ENCODE results near the gene CCDC171. TPM values are rescaled to one million over a fixed set of nuclear protein-coding genes. Genes with fewer than 3 reads are reported as not detected.

Gene CCDC171
- total RNA-seq, 2 donors from 2014 or later: 0.90 to 1.4 TPM

DNA sequence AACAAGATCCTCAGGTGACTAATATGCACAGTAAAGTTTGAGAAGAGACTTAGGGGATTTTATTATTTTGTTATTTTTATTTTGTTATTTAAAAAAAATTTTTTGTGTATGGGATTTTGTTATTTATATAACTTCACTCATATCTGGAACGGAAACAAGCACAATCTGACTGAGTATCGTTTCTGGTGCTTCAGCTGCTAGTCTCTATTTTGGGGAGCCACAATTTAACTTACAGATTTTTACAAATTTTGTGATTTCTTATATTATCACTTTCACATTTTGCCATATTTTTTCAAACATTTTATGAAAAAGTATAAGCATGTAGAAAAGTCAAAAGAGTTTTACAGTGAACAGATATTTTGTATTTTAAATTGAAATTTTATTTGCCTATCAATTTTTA is 208.7 kb downstream of the CCDC171 start:
- Histone ChIP-seq H3K4me1 (no peaks in the 10 kb centered on the region), H3K27ac (no peak overlapping the region), H3K36me3 (no peaks in the 10 kb centered on the region), H3K4me3 (no peak overlapping the region), H3K27me3 (no peaks in the 10 kb centered on the region), H3K9me3 (no peaks in the 10 kb centered on the region)
- no peak for DNase-seq (ENCODE audit: low spot score)
- TF ChIP-seq, protein P1, sequence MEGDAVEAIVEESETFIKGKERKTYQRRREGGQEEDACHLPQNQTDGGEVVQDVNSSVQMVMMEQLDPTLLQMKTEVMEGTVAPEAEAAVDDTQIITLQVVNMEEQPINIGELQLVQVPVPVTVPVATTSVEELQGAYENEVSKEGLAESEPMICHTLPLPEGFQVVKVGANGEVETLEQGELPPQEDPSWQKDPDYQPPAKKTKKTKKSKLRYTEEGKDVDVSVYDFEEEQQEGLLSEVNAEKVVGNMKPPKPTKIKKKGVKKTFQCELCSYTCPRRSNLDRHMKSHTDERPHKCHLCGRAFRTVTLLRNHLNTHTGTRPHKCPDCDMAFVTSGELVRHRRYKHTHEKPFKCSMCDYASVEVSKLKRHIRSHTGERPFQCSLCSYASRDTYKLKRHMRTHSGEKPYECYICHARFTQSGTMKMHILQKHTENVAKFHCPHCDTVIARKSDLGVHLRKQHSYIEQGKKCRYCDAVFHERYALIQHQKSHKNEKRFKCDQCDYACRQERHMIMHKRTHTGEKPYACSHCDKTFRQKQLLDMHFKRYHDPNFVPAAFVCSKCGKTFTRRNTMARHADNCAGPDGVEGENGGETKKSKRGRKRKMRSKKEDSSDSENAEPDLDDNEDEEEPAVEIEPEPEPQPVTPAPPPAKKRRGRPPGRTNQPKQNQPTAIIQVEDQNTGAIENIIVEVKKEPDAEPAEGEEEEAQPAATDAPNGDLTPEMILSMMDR (IDR thresholded peaks at IDR 0.05): no peak

DNA sequence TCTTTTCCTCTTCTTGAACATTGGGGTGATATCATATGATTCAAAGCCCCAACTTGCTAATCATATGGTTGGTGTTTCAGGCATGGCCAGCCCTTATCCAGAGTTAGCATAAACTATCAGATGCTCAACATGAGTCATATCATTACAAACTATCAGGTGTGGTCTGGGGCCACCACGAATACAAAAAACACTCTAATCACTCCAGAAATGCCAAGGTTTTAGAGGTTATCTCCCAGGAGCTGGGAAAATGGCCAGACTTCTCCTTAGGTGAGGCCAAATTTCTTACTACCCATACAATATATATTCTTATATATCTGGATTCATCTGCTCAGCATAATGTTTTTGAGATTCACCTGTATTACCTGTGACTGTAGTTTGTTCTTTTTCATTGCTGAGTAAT is 210.5 kb downstream of the CCDC171 start:
- Histone ChIP-seq H3K4me3 (no peak overlapping the region), H3K9me3 (no peaks in the 10 kb centered on the region), H3K4me1 (no peaks in the 10 kb centered on the region), H3K27ac (no peak overlapping the region), H3K27me3 (no peaks in the 10 kb centered on the region), H3K36me3 (no peaks in the 10 kb centered on the region)
- TF ChIP-seq, protein P1 (IDR thresholded peaks at IDR 0.05): no peak
- no peak for DNase-seq (ENCODE audit: low spot score)

DNA sequence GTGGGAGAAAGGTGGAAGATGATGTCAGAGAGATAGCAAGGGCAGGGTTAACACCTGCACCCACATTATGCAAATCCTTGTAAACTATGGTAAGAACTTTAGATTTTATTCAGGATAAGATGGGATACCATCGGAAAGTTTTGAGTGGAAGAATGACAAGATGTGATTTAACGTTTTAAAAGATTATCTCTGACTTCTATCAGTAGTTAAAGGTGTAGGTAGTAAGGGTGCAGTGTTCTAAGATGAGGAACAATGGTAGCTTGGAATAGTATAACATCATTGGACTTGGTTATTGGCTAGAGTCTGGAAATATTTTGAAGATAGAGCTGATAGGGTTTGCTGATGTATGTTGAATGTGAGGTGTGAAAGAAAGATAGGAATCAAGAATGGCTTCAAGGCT is 211.3 kb downstream of the CCDC171 start:
- H3K27ac ChIP-seq: no peak overlapping the region
- no peak overlapping the region for H3K4me3 ChIP-seq
- H3K4me1 ChIP-seq: no peaks in the 10 kb centered on the region
- no peaks in the 10 kb centered on the region for H3K27me3 ChIP-seq
- no peaks in the 10 kb centered on the region for H3K36me3 ChIP-seq
- TF ChIP-seq, protein P1 (IDR thresholded peaks at IDR 0.05): no peak
- DNase-seq (ENCODE audit: low spot score): no peak
- no peaks in the 10 kb centered on the region for H3K9me3 ChIP-seq

DNA sequence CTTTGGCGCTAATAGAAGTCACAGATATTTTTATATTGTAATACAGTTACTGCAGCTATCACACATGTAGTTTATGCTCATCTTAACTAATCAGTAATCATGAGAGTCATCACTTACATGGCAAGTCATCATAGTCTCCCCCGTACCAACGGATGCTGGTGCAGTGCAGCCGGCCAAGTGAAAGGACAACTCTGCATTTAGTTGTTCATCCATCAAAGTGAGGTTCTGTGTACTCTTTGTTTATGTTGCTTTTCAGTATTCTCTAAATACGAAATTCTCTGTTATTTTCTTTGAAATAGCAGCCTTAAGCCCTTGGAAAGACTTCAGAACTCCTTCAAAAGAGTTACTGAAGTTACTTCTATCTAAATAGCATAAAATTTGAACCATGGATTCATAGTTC is 216.7 kb downstream of the CCDC171 start:
- Histone ChIP-seq H3K27ac (no peak overlapping the region), H3K4me3 (no peak overlapping the region), H3K9me3 (no peaks in the 10 kb centered on the region), H3K27me3 (no peaks in the 10 kb centered on the region), H3K4me1 (no peaks in the 10 kb centered on the region), H3K36me3 (no peaks in the 10 kb centered on the region)
- TF ChIP-seq, protein P1 (IDR thresholded peaks at IDR 0.05): no peak
- no peak for DNase-seq (ENCODE audit: low spot score)

DNA sequence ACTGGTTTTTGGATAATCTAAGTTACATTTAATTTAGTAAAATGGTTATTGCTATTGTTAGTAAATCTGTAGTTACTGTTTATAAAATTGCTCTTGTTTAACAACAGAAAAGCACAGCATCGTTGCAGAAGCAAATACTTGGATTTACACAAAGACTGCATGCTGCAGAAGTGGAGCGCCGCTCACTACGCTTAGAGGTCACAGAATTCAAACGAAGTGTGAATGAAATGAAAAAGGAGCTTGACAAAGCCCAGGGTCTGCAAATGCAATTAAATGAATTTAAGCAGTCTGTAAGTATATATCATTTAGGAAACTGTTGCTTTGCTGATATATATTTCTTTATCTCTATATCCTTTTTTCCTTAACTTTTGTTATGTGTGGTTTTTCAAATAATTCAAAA is 226.0 kb downstream of the CCDC171 start:
- H3K27me3 ChIP-seq: no peaks in the 10 kb centered on the region
- H3K4me1 ChIP-seq: no peaks in the 10 kb centered on the region
- H3K27ac ChIP-seq: no peak overlapping the region
- TF ChIP-seq, protein P1 (IDR thresholded peaks at IDR 0.05): no peak
- DNase-seq (ENCODE audit: low spot score): no peak
- H3K9me3 ChIP-seq: no peaks in the 10 kb centered on the region
- no peaks in the 10 kb centered on the region for H3K36me3 ChIP-seq
- H3K4me3 ChIP-seq: no peak overlapping the region

DNA sequence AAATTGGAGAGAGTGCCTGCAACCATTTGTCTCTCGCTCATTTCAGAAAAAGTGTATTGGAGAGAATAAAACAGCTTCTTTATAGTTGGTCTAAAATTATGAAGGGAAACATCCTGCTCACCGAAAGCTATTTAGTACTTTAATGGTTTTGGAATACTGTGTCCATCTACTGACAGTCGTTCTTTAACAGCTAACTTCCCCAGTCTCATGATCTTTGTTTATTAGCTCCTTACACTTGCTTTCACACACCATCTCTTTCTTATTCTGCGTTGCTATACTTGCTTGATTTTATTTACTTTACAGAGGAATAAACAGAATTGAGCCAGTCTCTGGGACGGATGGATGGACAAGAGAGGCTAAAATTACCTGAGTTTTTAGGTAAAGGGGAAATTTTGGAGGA is 229.3 kb downstream of the CCDC171 start:
- Histone ChIP-seq H3K36me3 (no peaks in the 10 kb centered on the region), H3K27ac (no peak overlapping the region), H3K4me3 (no peak overlapping the region), H3K4me1 (no peaks in the 10 kb centered on the region), H3K27me3 (no peaks in the 10 kb centered on the region), H3K9me3 (no peaks in the 10 kb centered on the region)
- TF ChIP-seq, protein P1 (IDR thresholded peaks at IDR 0.05): no peak
- DNase-seq (ENCODE audit: low spot score): no peak

Measured in right atrium auricular region (tissue), 2 donors.